Coronary artery (tissue), 2 donors: ENCODE measurements around the gene REV1.

ENCODE experiments used
- DNase-seq: peaks from one replicate; pipeline ENCODE4 v3.0.0-alpha.2; 2017; ENCODE audit warnings: low spot score
- H3K27ac ChIP-seq, 2 donors: fragments of 200-600 bp; sonication (generic); one replicate each; pipeline ENCODE4 v1.5.1; 2016 to 2019
- H3K4me3 ChIP-seq: fragments of 200-600 bp; sonication (generic); 2 replicates; pipeline ENCODE4 v1.5.1; 2016; ENCODE audit warnings: mild to moderate bottlenecking, moderate library complexity
- CTCF ChIP-seq: fragments of 200-600 bp; sonication (generic); IDR thresholded peaks from one replicate; pipeline ENCODE4 v1.5.1; 2019; ENCODE audit warnings: antibody characterized with exemption

Gene REV1

GRCh38 chr2:99397266-99397920 is 92.4 kb downstream of the REV1 start:
- no peak overlapping the region for H3K27ac ChIP-seq
- TF ChIP-seq CTCF = no peak
- no peak for DNase-seq
- H3K4me3 ChIP-seq = no peak overlapping the region

- DNase-seq = no peak
- Histone ChIP-seq H3K27ac (no peak overlapping the region), H3K4me3 (no peak overlapping the region)
- no peak for TF ChIP-seq CTCF
Observed at GRCh38 chr2:99395589-99396130, 94.2 kb downstream of the REV1 start.

GRCh38 chr2:99389946-99390345 is 99.9 kb downstream of the REV1 start:
- Histone ChIP-seq H3K27ac (peak overlapping the region; percentile 10 to 25), H3K4me3 (no peak overlapping the region)
- TF ChIP-seq CTCF = no peak
- no peak for DNase-seq

- TF ChIP-seq CTCF = no peak
- H3K4me3 ChIP-seq = no peak overlapping the region
- peak overlapping the region in 1 of 2 donors; percentile 25 for H3K27ac ChIP-seq
- no peak for DNase-seq
Observed at GRCh38 chr2:99389371-99389770, 100.4 kb downstream of the REV1 start.

GRCh38 chr2:99388892-99389291 is 100.9 kb downstream of the REV1 start:
- Histone ChIP-seq H3K4me3 (no peak overlapping the region), H3K27ac (no peak overlapping the region)
- no peak for DNase-seq
- no peak for TF ChIP-seq CTCF

- no peak overlapping the region for H3K27ac ChIP-seq
- DNase-seq = no peak
- TF ChIP-seq CTCF = no peak
- H3K4me3 ChIP-seq = no peak overlapping the region
Observed at GRCh38 chr2:99386011-99386410, 103.8 kb downstream of the REV1 start.

- Histone ChIP-seq H3K4me3 (no peak overlapping the region), H3K27ac (no peak overlapping the region)
- TF ChIP-seq CTCF = no peak
- no peak for DNase-seq
Observed at GRCh38 chr2:99382143-99382542, 107.7 kb downstream of the REV1 start.
